LNCaP clone FGC (cell line): ENCODE measurements around the gene TRNT1.

Source experiments
- DNase-seq: peaks from one replicate; pipeline ENCODE4 v3.0.0-alpha.2; 2011; ENCODE audit warnings: low read depth
- H3K4me3 ChIP-seq: 2 replicates; pipeline ENCODE4 v1.5.1; 2011; ENCODE audit warnings: mild to moderate bottlenecking, low read depth, low read length, control low read depth
- TF ChIP-seq, protein P1 (sequence below): IDR thresholded peaks from 2 replicates; pipeline ENCODE4 v1.5.1; 2012; ENCODE audit warnings: mild to moderate bottlenecking; ENCODE audit not compliant: control insufficient read depth, insufficient read depth; ENCODE audit errors: extremely low read depth

Gene TRNT1

DNA sequence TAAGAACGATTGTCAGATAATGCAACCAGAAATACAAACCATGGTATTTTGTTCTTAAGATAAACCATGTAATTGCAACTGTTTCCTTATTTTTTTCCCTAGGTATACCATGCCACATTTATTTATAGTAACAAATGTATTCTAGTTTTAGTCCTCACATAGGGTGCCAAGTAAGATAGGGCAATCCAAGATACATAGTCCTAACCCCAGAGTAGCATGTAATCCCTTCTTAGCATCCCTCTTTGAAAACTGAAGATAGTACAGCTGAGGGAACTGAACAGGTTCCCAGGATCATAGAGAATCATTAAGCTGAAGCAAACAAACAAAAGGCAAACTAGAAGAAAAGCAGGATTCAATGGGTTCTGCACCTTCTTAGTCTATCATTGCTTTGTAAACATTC lies 24.8 kb downstream of the TRNT1 start:
- no peak for DNase-seq
- H3K4me3 ChIP-seq, result no peak overlapping the region
- TF ChIP-seq, protein P1, sequence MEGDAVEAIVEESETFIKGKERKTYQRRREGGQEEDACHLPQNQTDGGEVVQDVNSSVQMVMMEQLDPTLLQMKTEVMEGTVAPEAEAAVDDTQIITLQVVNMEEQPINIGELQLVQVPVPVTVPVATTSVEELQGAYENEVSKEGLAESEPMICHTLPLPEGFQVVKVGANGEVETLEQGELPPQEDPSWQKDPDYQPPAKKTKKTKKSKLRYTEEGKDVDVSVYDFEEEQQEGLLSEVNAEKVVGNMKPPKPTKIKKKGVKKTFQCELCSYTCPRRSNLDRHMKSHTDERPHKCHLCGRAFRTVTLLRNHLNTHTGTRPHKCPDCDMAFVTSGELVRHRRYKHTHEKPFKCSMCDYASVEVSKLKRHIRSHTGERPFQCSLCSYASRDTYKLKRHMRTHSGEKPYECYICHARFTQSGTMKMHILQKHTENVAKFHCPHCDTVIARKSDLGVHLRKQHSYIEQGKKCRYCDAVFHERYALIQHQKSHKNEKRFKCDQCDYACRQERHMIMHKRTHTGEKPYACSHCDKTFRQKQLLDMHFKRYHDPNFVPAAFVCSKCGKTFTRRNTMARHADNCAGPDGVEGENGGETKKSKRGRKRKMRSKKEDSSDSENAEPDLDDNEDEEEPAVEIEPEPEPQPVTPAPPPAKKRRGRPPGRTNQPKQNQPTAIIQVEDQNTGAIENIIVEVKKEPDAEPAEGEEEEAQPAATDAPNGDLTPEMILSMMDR, result no peak

DNA sequence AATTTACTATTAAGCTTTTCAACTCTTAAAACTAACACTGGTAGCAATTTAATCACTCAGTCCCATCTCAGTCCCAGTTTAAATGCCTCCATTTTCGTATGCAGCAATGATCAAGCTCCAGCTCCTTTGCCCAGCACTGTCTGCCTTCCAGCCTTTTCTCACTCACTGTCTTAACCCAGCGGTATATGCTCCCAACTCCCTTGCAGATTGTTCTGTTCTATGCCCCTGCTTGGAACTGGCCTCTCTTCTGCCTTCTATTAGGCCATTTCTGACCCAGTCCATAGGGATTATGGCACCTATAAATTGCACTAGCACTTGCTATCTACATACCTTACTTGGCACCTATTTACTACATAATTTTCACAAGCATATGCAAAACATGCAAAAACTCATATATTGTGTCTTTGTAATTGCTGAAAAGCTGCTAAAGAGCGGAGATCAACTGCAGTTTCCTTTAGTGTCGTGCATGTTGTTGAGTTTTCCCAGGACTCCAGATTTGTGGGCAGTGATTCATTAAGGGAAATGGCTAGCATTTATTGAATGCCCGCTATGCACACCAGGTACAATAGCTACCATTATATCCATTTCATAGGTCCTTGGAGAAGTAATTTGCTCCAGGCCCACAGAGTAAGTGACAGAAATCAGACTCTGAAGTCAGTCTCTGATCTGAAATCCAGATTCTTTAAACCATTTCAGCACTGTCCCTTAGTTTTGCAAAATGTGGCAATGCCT lies 28.3 kb downstream of the TRNT1 start:
- H3K4me3 ChIP-seq, result no peak overlapping the region
- DNase-seq, result no peak
- TF ChIP-seq, protein P1, result no peak

DNA sequence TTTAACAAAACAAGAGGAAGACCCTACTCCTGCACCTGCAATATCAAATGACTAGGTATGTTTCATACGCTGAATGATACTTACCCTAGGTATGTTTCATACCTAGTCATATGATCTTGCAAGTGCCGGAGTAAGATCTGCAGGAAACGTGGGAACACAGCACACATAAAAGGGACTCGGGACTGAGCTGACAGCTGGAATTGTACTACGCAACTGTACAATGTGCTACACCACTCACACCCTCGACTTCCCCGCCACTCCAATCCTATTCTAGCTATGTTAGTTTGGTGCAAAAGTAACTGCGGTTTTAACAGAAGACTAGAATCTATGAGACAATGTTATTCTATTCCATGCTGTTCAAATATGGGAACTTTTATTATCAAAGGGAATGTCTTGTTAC lies 30.7 kb downstream of the TRNT1 start:
- no peak overlapping the region for H3K4me3 ChIP-seq
- DNase-seq, result no peak
- TF ChIP-seq, protein P1, result no peak

DNA sequence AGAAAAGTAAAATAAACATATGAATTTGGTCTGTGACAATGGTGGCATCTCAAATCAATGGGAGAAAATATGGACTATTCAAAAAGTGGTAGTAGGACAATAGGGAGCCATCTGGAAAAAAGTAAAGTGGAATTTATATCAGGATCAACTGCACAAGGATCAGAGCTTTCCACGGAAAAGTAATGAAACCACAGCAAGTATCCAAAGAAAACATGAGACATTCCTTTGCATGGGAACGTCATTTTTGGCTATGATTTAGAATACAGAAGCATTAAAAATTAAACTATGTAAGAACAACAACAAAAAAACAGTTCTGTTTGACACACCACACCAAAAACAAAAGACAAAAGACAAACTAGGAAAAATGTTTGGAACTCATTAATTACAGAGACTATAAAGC lies 34.1 kb downstream of the TRNT1 start:
- DNase-seq, result no peak
- TF ChIP-seq, protein P1, result no peak
- no peak overlapping the region for H3K4me3 ChIP-seq

DNA sequence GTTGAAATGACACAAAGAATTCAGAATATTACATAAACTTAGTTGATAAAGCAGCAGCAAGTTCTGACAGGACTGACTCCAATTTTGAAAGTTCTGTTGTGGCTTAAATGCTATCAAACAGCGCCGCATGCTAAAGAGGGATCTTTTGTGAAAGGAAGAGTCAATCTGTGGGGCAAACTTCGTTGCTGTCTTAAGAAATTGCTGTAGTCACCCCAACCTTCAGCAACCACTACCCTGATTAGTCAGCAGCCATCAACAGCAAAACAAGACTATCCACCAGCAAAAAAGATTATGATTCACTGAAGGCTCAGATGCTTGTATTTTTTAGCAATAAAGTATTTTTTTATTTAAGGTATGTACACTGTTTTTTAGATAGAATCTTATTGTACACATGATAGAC lies 38.5 kb downstream of the TRNT1 start:
- H3K4me3 ChIP-seq, result no peak overlapping the region
- TF ChIP-seq, protein P1, result no peak
- no peak for DNase-seq

DNA sequence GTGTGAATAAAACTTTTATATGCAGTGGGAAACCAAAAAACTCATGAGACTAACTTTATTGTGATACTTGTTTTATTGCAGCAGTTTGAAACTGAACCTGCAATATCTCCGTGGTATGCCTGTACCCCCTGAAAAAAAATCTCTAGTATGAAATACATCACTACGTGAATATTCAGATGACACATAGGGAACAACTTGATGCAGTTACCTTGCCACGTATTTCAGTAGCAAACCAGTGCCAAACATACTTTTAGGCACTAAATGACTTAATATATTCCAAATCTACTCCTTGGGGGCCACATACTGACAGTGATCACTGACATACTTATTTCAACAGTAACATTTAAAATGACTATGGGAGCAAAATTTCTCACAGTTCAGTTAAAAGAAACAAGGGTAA lies 38.9 kb downstream of the TRNT1 start:
- TF ChIP-seq, protein P1, result no peak
- no peak overlapping the region for H3K4me3 ChIP-seq

DNA sequence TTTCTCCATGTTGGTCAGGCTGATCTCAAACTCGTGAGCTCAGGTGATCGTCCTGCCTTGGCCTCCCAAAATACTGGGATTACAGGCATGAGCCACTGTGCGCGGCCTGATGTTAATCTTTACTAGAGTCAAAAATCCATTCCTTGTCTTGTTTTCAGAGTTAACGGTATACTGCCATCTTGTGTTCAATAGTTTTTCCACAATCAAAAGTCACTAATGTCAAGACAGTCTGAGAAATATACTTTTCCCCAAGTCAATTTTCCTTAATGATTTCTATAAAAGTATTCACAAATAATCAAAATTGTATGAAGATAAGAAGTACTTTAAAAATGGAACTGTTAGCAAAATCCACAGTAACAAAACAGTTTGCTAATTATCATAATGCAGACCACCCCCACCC lies 44.3 kb downstream of the TRNT1 start:
- TF ChIP-seq, protein P1, result peak; percentile 45
- peak; percentile 42 for DNase-seq
- H3K4me3 ChIP-seq, result no peak overlapping the region

More for the DNA sequence above, 38.9 kb downstream of the TRNT1 start:
- DNase-seq, result no peak
